AG04449 (cell line): Measurements from ENCODE around the gene HMGCS2.

Source experiments
- CTCF ChIA-PET: fragments of 350-600 bp; formaldehyde crosslinking; extraction: SDS; loops from one replicate; lab custom pipeline; 2021; ENCODE audit warnings: antibody characterized with exemption; lab: Yijun Ruan, JAX
- POLR2A ChIA-PET: fragments of 400-600, 350-600 bp; formaldehyde crosslinking; extraction: SDS; loops from one replicate; lab custom pipeline; 2020; ENCODE audit warnings: antibody characterized with exemption, inconsistent platforms; lab: Yijun Ruan, JAX
- DNase-seq: peaks from one replicate; pipeline ENCODE4 v3.0.0-alpha.2; 2010; ENCODE audit warnings: low read depth, low spot score
- H3K4me3 ChIP-seq: 2 replicates; pipeline ENCODE4 v1.5.1; 2011; ENCODE audit warnings: low read depth, mild to moderate bottlenecking, control low read depth, low read length
- TF ChIP-seq, protein P1 (sequence below): IDR thresholded peaks from one replicate; pipeline ENCODE4 v1.5.1; 2011; ENCODE audit warnings: mild to moderate bottlenecking, moderate library complexity, low read length, control low read depth, inconsistent platforms; ENCODE audit not compliant: insufficient read depth; ENCODE audit errors: missing control alignments

The HMGCS2 gene

DNA sequence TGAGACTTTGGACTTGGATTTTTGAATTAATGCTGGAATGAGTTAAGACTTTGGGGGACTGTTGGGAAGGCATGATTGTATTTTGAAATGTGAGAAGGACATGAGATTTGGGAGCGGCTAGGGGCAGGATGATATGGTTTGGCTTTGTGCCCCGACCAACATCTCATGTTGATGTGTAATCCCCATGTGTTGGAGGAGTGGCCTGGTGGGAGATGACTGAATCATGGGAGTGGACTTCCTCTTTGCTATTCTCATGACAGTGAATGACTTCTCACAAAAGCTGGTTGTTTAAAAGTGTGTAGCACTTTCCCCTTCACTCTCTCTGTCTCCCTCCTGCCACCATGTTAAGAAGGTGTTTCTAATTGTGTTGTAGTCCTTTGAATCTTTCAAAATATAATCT lies 66.3 kb downstream of the HMGCS2 start:
- ChIA-PET POLR2A (no interaction called here), CTCF (interaction anchor here (1.3 kb wide), 1 partner anchor 27 kb away, joined by 4 read pairs; no protein-coding TSS in a partner anchor)
- TF ChIP-seq, protein P1, sequence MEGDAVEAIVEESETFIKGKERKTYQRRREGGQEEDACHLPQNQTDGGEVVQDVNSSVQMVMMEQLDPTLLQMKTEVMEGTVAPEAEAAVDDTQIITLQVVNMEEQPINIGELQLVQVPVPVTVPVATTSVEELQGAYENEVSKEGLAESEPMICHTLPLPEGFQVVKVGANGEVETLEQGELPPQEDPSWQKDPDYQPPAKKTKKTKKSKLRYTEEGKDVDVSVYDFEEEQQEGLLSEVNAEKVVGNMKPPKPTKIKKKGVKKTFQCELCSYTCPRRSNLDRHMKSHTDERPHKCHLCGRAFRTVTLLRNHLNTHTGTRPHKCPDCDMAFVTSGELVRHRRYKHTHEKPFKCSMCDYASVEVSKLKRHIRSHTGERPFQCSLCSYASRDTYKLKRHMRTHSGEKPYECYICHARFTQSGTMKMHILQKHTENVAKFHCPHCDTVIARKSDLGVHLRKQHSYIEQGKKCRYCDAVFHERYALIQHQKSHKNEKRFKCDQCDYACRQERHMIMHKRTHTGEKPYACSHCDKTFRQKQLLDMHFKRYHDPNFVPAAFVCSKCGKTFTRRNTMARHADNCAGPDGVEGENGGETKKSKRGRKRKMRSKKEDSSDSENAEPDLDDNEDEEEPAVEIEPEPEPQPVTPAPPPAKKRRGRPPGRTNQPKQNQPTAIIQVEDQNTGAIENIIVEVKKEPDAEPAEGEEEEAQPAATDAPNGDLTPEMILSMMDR: no peak
- DNase-seq: no peak
- H3K4me3 ChIP-seq: no peak overlapping the region

DNA sequence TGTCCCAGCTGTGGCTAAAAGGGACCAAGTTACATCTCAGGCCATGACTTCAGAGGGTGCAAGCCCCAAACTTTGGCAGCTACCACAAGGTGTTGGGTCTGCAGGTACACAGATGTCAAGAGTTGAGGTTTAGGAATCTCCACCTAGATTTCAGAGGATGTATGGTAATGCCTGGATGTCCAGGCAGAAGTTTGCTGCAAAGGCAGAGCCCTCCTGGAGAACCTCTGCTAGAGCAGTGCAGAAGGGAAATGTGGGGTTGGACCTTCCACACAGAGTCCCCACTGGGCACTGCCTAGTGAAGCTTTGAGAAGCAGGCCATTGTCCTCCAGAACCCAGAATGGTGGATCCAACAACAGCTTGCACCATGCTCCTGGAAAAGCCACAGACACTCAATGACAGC lies 67.0 kb downstream of the HMGCS2 start:
- CTCF ChIA-PET: interaction anchor here (1.3 kb wide), 1 partner anchor 26 kb away, joined by 4 read pairs; no protein-coding TSS in a partner anchor
- POLR2A ChIA-PET: no interaction called here
- H3K4me3 ChIP-seq: no peak overlapping the region
- DNase-seq: no peak
- TF ChIP-seq, protein P1: no peak

DNA sequence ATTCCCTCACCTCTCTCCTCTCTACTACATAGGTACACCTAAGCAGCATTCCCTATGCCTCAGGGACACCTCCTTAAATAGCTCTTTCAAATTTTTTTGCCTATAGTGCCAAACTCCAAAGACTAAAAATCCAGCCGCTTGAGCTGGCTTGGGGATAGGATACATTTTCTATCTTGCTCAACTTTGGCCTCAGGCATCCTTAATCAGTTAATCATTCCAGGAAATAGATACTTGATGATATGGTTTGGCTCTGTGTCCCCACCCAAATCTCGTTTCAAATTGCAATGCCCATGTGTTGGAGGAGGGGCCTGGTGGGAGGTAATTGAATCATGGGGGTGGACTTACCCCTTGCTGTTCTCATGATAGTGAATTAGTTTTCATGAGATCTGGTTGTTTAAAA lies 68.4 kb downstream of the HMGCS2 start:
- DNase-seq: no peak
- ChIA-PET CTCF (no interaction called here), POLR2A (no interaction called here)
- no peak overlapping the region for H3K4me3 ChIP-seq
- TF ChIP-seq, protein P1: no peak
